Heart left ventricle (tissue), 13 donors: ENCODE results near the gene HADHB.

ENCODE experiments used
- CTCF ChIP-seq, 12 donors: fragments of 200-600 bp; sonication (generic) in 4 of 12; IDR thresholded peaks; one replicate each; pipeline versions ENCODE4 v1.5.0 to v1.8.0; 2018 to 2022; ENCODE audit warnings: antibody characterized with exemption in 12 of 12, mild to moderate bottlenecking in 5 of 12
- POLR2A ChIP-seq, 2 donors: fragments of 450-650 bp; IDR thresholded peaks; one replicate each; pipeline ENCODE4 v1.6.1; 2017; ENCODE audit warnings: antibody characterized with exemption in 2 of 2, mild to moderate bottlenecking in 2 of 2, moderate library complexity in 2 of 2
- donor health status: ischemic (EF 13 %, LVEDD 7.1; RV severe dilation, severe dysfunction).
- donor health status: DM: no; HTN: yes; CAD: no.
- donor health status: DM: no; HTN: no; CAD: no.
- donor health status: ischemic (EF 25% LVEDD 6.9; RV normal size, moderate dysfunction).
- donor health status: ischemic (EF 25% LVEDD 5.7; RV mildly dilated, moderate dysfunction).
- donor health status: ischemic (EF 35%, LVEDD 5.7; RV mildly dilated, moderate dysfunction).
- donor health status: nonischemic (EF 11% LVEDD 7.7; RV severe dilation, severe dysfunction).
- donor health status: DM: yes; HTN: yes; CAD: no.
- donor health status: PGD.
- donor health status: ischemic (EF 29% LVEDD 5.4; RV normal size, mild dysfunction).
- donor health status: nonischemic (EF 23%, LVEDD 6.1; RV moderate dilation, normal function).

- TF ChIP-seq CTCF (IDR thresholded peaks at IDR 0.05): no peak
- TF ChIP-seq POLR2A (IDR thresholded peaks at IDR 0.05): no peak
Measured at GRCh38 chr2:26195040-26195984, 49.4 kb upstream of the HADHB start.
